GM19397 (cell line): ENCODE measurements around the gene EVL.
A peak's percentile ranks its signal among the peaks of the same experiment; 100 is the strongest.

Experiments
- ATAC-seq: cut with Tn5 transposase; IDR thresholded peaks from one replicate; pipeline ENCODE4 v1.9.1; 2021; ENCODE audit warnings: mild to moderate bottlenecking, moderate library complexity; ENCODE audit not compliant: unreplicated experiment

Gene EVL

GRCh38 chr14:100107236-100107635 lies 42.0 kb downstream of the EVL start:
- ATAC-seq: no peak

- ATAC-seq: peak; percentile 60
Observed at GRCh38 chr14:100108042-100108825, 43.0 kb downstream of the EVL start.

- peak; percentile 8 for ATAC-seq
Observed at GRCh38 chr14:100108840-100109593, 43.8 kb downstream of the EVL start.

DNA sequence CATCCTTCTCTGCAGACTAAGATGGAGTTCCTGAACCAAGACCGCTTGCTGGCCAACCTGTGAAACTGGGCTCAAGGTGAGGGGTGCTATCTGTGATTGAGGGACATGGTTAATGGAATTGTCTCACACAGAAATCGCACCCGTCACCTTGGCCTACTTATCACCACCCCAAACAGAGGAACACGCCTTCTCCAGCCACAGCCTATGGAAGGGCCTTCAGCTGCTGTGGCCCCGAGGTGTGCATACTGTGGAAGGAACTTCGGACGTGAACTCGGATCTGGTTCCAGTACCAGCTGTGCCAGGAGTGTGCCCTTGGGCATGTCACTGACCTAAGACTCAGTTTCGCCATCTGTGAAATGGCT lies 44.4 kb downstream of the EVL start:
- ATAC-seq: no peak

GRCh38 chr14:100110816-100111215 lies 45.6 kb downstream of the EVL start:
- no peak for ATAC-seq

DNA sequence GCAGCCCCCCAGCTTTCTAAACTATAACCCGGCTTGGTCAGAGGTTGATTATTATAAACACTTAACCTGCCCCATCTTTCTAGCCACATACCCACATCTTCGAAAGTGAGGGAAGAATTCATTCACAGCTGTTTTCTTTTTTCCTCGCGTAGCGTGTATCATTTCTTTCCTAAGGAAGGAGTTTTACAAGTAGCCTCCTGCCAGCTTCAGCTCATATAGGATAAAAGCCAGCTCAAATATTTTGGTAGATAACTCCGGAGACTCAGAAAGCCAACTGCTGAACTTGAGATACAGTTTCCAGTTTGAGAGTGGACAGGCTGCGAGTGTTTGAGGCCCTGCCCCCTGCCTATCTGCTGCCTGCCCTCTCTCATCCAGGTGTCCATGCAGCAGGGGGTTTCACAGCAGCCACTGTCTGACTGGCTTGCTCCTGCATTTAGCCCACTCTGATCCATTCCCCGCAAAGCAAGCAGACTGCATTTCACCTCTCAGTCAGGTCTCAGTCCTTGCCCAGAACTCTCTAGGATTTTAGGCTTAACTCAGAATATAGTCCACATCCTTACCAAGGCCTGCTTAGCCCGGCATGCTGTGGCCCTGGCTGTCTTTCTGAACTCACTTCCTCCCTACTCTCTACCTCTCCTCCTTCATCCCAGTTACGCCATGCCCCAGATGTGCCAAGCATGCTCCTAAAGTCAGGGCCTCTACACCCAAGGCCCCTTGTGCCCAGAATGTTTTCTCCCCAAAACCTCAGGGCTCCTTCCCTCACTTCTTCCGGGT lies 46.9 kb downstream of the EVL start:
- ATAC-seq: no peak

- ATAC-seq: no peak
Observed at GRCh38 chr14:100114109-100114765, 49.0 kb downstream of the EVL start.

- ATAC-seq: no peak
Observed at GRCh38 chr14:100115236-100115635, 50.0 kb downstream of the EVL start.

- no peak for ATAC-seq
Observed at GRCh38 chr14:100115726-100116125, 50.5 kb downstream of the EVL start.

DNA sequence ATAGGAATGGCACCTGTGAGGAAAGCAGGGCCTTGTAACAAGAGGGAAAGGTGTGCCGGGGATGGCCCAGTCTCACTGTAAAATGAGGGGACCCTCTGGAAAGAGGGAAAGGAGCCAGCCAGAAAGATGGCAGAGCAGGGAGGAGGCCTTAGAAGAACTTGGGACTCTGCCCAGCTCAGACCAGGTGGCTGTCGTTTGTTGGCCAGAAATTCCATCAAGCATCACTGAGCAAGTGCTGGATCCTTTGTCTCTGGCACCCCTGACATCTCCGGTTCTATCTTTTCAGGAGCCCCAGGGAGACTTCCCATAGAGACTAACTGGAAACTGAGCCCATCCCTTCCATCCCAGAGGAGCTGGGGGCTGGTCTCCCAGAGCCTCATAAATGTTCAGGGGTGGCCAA lies 50.9 kb downstream of the EVL start:
- ATAC-seq: no peak

GRCh38 chr14:100117026-100117425 lies 51.8 kb downstream of the EVL start:
- no peak for ATAC-seq

GRCh38 chr14:100117633-100118395 lies 52.6 kb downstream of the EVL start:
- ATAC-seq: no peak

DNA sequence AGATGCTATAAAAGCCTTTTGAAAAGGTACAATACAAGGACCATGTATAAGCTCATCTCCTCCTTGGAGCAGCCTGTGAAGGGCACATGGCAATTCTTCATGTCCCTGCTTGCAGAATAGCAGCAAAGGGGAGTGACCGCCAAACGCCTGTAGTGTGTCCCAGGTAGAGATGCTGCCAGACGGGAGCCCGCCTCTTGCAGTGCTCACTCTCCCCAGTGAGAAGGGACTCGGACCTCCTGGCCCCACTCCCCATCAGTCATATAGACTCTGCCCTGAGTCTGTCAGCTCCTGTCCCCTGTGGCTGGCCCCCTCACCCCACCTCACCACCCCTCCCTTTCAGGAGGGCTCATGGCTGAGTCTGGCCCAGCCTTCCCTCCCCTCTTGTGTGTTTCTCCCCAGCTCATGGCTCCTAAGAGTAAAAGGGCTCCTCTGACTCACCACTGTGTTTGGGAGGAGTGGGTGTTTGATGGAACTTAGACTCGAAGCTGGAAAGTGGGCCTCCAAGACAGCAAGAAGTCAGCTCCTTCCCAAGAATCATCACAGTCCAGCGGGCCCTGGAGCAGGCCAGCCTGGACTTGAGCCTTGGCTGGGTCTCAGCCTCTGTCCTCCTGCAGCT lies 53.3 kb downstream of the EVL start:
- ATAC-seq: no peak

DNA sequence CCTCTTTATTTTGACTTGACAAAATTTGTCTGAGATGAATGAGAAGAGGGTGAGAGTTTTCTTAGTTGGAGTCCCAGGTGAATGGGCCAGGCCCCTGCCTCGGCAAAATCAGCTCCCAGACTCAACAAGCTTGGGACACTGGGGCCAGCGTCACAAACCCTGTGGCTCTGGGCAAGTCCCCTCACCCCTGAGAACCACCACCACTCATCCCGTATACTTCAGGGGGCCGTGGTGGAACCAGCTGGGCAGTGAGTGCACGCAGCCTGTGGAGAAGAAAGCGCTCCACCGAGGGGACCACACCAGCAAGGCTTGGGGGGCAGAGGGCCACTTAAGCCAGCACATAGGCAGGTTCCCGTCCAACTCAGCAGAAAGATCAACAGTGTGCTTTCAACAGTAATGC lies 54.0 kb downstream of the EVL start:
- no peak for ATAC-seq

DNA sequence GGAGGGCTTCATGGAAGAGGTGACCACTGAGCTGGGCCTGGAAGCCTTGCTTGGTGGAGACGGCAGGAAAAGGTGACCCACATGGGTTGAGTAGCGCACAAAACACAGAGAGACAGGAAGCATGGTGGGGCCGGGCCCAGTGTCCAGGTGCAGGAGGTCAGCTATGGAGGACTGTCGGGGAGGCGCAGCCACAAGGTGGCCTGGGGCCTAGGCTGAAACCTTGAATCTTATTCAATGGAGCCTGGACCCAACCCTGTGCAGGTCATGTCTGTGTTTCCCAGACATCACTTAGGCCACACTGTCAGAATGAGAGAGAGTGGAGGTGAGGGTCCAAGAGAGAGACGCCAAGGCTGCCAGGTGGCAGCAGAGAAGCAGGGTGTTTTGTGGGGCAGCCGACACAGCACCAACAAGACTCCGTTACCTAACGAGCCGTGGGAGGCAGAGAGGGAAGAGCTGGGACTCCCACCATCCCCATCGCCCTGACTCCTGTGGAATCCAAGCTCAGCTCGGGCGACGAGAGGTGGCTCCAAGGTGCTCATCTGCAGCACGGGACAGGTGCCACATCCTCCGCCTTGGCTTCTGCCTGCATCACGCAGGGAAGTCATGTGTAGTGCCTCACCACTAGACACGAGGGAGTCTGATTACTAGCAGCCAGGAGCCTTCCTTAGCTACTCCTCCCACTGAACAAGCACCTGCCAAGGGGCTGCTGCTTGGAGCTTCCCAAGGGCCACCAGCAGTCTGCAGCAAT lies 55.5 kb downstream of the EVL start:
- no peak for ATAC-seq

DNA sequence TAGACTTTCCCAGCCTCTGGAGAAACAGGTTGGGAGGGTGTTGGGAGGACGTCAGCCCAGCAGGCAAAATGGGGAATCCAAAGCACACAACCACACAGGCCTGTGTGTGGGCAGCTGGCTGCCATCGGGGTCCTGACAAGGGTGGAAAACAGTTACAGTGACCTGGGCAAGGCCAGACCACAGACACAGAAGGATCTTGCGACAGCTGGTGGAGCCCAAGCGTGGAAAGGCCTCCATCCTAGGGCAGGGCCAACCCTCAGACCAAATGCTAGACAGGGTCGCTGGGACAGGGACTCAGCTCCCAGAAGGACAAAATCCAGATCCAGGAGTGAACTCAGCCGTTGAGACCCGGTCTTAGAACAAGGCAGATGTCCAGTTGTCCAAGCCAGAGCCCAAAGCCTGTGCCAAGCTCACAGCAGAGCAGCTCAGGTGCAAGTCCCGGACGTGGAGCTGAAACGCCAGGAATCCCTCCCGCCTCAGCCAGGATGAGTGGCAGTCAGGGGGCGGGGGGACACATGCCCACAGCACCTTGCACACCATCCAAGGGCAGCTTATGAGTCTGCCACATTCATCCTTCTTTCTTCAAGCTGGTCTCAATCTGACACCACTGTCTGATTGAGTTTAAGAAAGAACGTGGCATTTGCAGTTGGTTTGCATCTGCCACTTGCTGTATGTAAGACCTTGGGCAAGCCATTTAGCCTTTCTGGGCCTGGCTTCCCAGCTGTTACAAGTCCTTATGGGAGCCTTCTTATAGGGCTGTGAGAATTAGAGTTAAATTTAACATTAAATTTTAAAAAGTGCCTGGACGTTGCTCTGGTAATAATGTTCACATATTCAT lies 56.6 kb downstream of the EVL start:
- no peak for ATAC-seq

- ATAC-seq: no peak
Observed at GRCh38 chr14:100122481-100123223, 57.4 kb downstream of the EVL start.

GRCh38 chr14:100123618-100124017 lies 58.4 kb downstream of the EVL start:
- ATAC-seq: no peak
